HCT116 (cell line): ENCODE data around the gene MAPKBP1. TPM values are rescaled to one million over a fixed set of nuclear protein-coding genes. Genes with fewer than 3 reads are reported as not detected.

Experiments used
- ATAC-seq: fragments of 200-7000 bp; cut with Tn5 transposase; 2 replicates; pipeline ENCODE4 v1.9.1; 2020; ENCODE audit warnings: mild to moderate bottlenecking, moderate library complexity
- BruUV-seq: library from RNA; stranded (reverse); fragments of 400-500 nt; replicated peaks from 2 replicates; lab custom pipeline; 2021; lab: Mats Ljungman, UMichigan
- CTCF ChIA-PET: fragments of 300-600 bp; sonication (Branson Sonifier 250); formaldehyde crosslinking; loops from one replicate; lab custom pipeline; 2021; ENCODE audit warnings: antibody characterized with exemption; lab: Charles Lee
- POLR2A ChIA-PET: fragments of 300-600, 350-600 bp; sonication (Branson Sonifier 250); formaldehyde crosslinking; loops from one replicate; lab custom pipeline; 2021; ENCODE audit warnings: antibody characterized with exemption; lab: Charles Lee
- RAD21 ChIA-PET, 2 experiments: fragments of 300-600 bp; sonication (Branson Sonifier 250); formaldehyde crosslinking; loops; one replicate each; lab custom pipeline; 2023; ENCODE audit warnings: low total read pairs in 2 of 2; ENCODE audit not compliant: uncharacterized antibody in 2 of 2, unreplicated experiment in 2 of 2, low non-redundant PET in 1 of 2; lab: Charles Lee
- DNase-seq: peaks from one replicate; pipeline ENCODE4 v3.0.0-alpha.2; 2010; ENCODE audit warnings: low read depth, low spot score
- H2AFZ ChIP-seq: fragments of 200-600 bp; shearing (Covaris generic), sonication (generic); 2 replicates; pipeline ENCODE4 v1.6.1; 2017; ENCODE audit warnings: low read depth, mixed run types, mixed read lengths, antibody characterized with exemption, low read length; ENCODE audit not compliant: poor library complexity, severe bottlenecking
- H3K27ac ChIP-seq: 2 replicates; pipeline ENCODE4 v1.5.1; 2012; ENCODE audit warnings: low read depth, low read length
- H3K27me3 ChIP-seq: fragments of 200-600 bp; sonication (generic); 2 replicates; pipeline ENCODE4 v1.6.1; 2016; ENCODE audit warnings: mixed run types, low read length, mixed read lengths; ENCODE audit not compliant: insufficient read depth
- H3K36me3 ChIP-seq, 2 experiments: fragments of 200-500 bp in 1 of 2; fragments of 200-600 bp in 1 of 2; sonication (Bioruptor generic) in 1 of 2; sonication (generic) in 1 of 2; 2 replicates each; pipeline versions ENCODE4 v1.5.1 to v1.6.1; 2014 to 2016; ENCODE audit warnings: low read length in 2 of 2, inconsistent platforms in 1 of 2, mixed read lengths in 1 of 2, mixed run types in 1 of 2; ENCODE audit not compliant: insufficient read depth in 2 of 2, control insufficient read depth in 1 of 2
- H3K4me1 ChIP-seq, 2 experiments: fragments of 200-600 bp in 1 of 2; sonication (generic) in 1 of 2; 2 replicates each; pipeline versions ENCODE4 v1.5.1 to v1.6.1; 2012 to 2017; ENCODE audit warnings: low read length in 2 of 2, inconsistent platforms in 1 of 2, mild to moderate bottlenecking in 1 of 2, mixed read lengths in 1 of 2, mixed run types in 1 of 2, moderate library complexity in 1 of 2; ENCODE audit not compliant: insufficient read depth in 2 of 2, control insufficient read depth in 1 of 2
- H3K4me2 ChIP-seq: fragments of 200-600 bp; sonication (generic); 2 replicates; pipeline ENCODE4 v1.6.1; 2017; ENCODE audit warnings: mixed run types, low read length, mixed read lengths
- H3K4me3 ChIP-seq, 2 experiments: fragments of 200-600 bp in 1 of 2; sonication (generic) in 1 of 2; replicated peaks in 1 of 2; 2 replicates each; pipeline ENCODE4 v1.5.1; 2011 to 2016; ENCODE audit warnings: low read length in 2 of 2, control low read depth in 1 of 2, low read depth in 1 of 2, mild to moderate bottlenecking in 1 of 2, mixed read lengths in 1 of 2, mixed run types in 1 of 2
- H3K79me2 ChIP-seq: fragments of 200-600 bp; sonication (generic); 2 replicates; pipeline ENCODE4 v1.6.1; 2017; ENCODE audit warnings: mild to moderate bottlenecking, mixed run types, low read length, moderate library complexity, mixed read lengths; ENCODE audit not compliant: insufficient read depth
- H3K9ac ChIP-seq: fragments of 200-600 bp; sonication (generic); 2 replicates; pipeline ENCODE4 v1.6.1; 2016; ENCODE audit warnings: low read length, mixed read lengths
- H3K9me2 ChIP-seq: fragments of 200-600 bp; sonication (generic), shearing (Covaris generic); 2 replicates; pipeline ENCODE4 v1.6.1; 2017; ENCODE audit warnings: mixed run types, mild to moderate bottlenecking, moderate library complexity; ENCODE audit not compliant: insufficient read depth
- H3K9me3 ChIP-seq, 2 experiments: fragments of 200-500 bp in 1 of 2; fragments of 200-600 bp in 1 of 2; sonication (Bioruptor generic) in 1 of 2; sonication (generic) in 1 of 2; 2 replicates each; pipeline ENCODE4 v1.6.1; 2014 to 2017; ENCODE audit warnings: low read length in 2 of 2, mixed read lengths in 2 of 2, inconsistent platforms in 1 of 2, low read depth in 1 of 2, mild to moderate bottlenecking in 1 of 2, mixed run types in 1 of 2, moderate library complexity in 1 of 2; ENCODE audit not compliant: control insufficient read depth in 1 of 2, insufficient read depth in 1 of 2
- H4K20me1 ChIP-seq: fragments of 200-600 bp; sonication (generic), shearing (Covaris generic); 2 replicates; pipeline ENCODE4 v1.6.1; 2017; ENCODE audit warnings: mixed run types, mild to moderate bottlenecking, moderate library complexity; ENCODE audit not compliant: insufficient read depth
- CBX3 ChIP-seq: IDR thresholded peaks from 2 replicates; pipeline ENCODE4 v1.6.1; 2012; ENCODE audit warnings: low read depth
- CEBPB ChIP-seq: IDR thresholded peaks from 2 replicates; pipeline ENCODE4 v1.6.1; 2012; ENCODE audit warnings: low read depth
- CTCF ChIP-seq, 3 experiments: fragments of 200-600 bp in 1 of 3; sonication (generic) in 1 of 3; IDR thresholded peaks in 2 of 3; conservative IDR thresholded peaks in 1 of 3; 2 replicates each; pipeline ENCODE4 v1.5.1; 2012 to 2017; ENCODE audit warnings: low read depth in 2 of 3, low read length in 2 of 3, antibody characterized with exemption in 1 of 3, borderline replicate concordance in 1 of 3, control low read depth in 1 of 3, mild to moderate bottlenecking in 1 of 3, mixed read lengths in 1 of 3, mixed run types in 1 of 3, moderate library complexity in 1 of 3; ENCODE audit not compliant: insufficient read depth in 1 of 3
- EGR1 ChIP-seq: IDR thresholded peaks from 2 replicates; pipeline ENCODE4 v1.6.1; 2012; ENCODE audit warnings: low read depth
- ELF1 ChIP-seq: IDR thresholded peaks from 2 replicates; pipeline ENCODE4 v1.6.1; 2012; ENCODE audit warnings: low read depth, borderline replicate concordance
- EZH2 ChIP-seq: fragments of 200-600 bp; sonication (generic); IDR thresholded peaks from 2 replicates; pipeline ENCODE4 v1.6.1; 2017; ENCODE audit warnings: antibody characterized with exemption, mixed run types
- EZH2phosphoT487 ChIP-seq: fragments of 200-600 bp; IDR thresholded peaks from 2 replicates; pipeline ENCODE4 v1.6.1; 2018; ENCODE audit warnings: antibody characterized with exemption, borderline replicate concordance
- FOSL1 ChIP-seq: IDR thresholded peaks from 2 replicates; pipeline ENCODE4 v1.6.1; 2012; ENCODE audit warnings: low read depth
- JUND ChIP-seq: IDR thresholded peaks from 2 replicates; pipeline ENCODE4 v1.6.1; 2012
- MAX ChIP-seq: IDR thresholded peaks from 2 replicates; pipeline ENCODE4 v1.6.1; 2012
- POLR2A ChIP-seq: IDR thresholded peaks from 2 replicates; pipeline ENCODE4 v1.7.0; 2011; ENCODE audit warnings: borderline replicate concordance; ENCODE audit not compliant: insufficient read depth, insufficient read length; ENCODE audit errors: extremely low read depth
- RAD21 ChIP-seq: IDR thresholded peaks from 2 replicates; pipeline ENCODE4 v1.6.1; 2012; ENCODE audit warnings: low read depth, mild to moderate bottlenecking
- SIN3A ChIP-seq: IDR thresholded peaks from 2 replicates; pipeline ENCODE4 v1.6.1; 2012; ENCODE audit warnings: low read depth
- SP1 ChIP-seq: IDR thresholded peaks from 2 replicates; pipeline ENCODE4 v1.6.1; 2012; ENCODE audit warnings: low read depth
- SRF ChIP-seq: IDR thresholded peaks from 2 replicates; pipeline ENCODE4 v1.6.1; 2012; ENCODE audit warnings: low read depth
- TCF7L2 ChIP-seq: IDR thresholded peaks from 2 replicates; pipeline ENCODE4 v1.7.0; 2011; ENCODE audit warnings: borderline replicate concordance, inconsistent platforms; ENCODE audit not compliant: insufficient read depth, insufficient read length; ENCODE audit errors: extremely low read depth
- YY1 ChIP-seq: IDR thresholded peaks from 2 replicates; pipeline ENCODE4 v1.6.1; 2011; ENCODE audit warnings: low read length, low read depth, moderate library complexity, mild to moderate bottlenecking; ENCODE audit not compliant: insufficient replicate concordance; ENCODE audit errors: extremely low read depth
- ZFX ChIP-seq: fragments of 450-650 bp; IDR thresholded peaks from 2 replicates; pipeline ENCODE4 v1.6.1; 2017
- ZNF274 ChIP-seq: fragments of 200-500 bp; sonication (Bioruptor generic); IDR thresholded peaks from 2 replicates; pipeline ENCODE4 v1.6.1; 2014; ENCODE audit warnings: mild to moderate bottlenecking, low read depth, low read length, inconsistent platforms
- intact Hi-C: fragments of 100-400 bp; cut with micrococcal nuclease; formaldehyde crosslinking; loops from 2 replicates; pipeline ENCODE4 v1.10.0; 2022
- total RNA-seq: library from RNA; stranded (reverse); gene quantifications from one replicate; pipeline ENCODE4 v1.2.1, GENCODE V29; 2021; ENCODE audit not compliant: unreplicated experiment
- TF ChIP-seq, protein P1 (sequence below): IDR thresholded peaks from 2 replicates; pipeline ENCODE4 v1.6.1; 2012; ENCODE audit warnings: low read depth

Gene MAPKBP1
- total RNA-seq, 1 experiment from 2014 or later: 21.3 TPM

DNA sequence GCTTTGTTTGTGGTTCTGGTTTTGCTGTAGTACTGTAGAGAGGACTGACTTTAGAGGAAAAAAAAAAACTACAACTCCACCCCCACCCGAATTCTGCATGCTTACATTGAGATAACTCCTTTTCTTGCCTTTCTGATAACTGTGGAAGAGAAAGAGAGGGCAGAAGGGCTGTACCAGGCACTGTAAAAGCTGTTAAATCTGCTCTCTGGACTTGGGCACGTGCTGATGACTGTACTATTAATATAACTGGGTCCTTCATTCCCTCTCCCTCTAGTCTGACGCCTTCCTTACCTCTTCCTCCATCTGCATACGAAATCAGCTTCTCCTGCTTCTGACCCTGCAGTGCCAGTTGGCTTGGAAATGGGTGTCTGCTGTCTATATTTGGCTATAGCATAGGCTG lies 15.0 kb downstream of the MAPKBP1 start:
- H3K9me3 ChIP-seq: no peaks in the 10 kb centered on the region
- ChIA-PET POLR2A (interaction anchor here (1.0 kb wide), 1 partner anchor 106 kb away, joined by 3 read pairs; no protein-coding TSS in a partner anchor), RAD21 (interaction anchor here in 1 of 2 experiments (0.6 kb wide), 1 partner anchor 15 kb away, joined by 3 read pairs; the partner anchor contains the start of gene MAPKBP1), CTCF (interaction anchor here (1.0 to 4.1 kb wide), 2 partner anchors 16 to 22 kb away, joined by 4 to 22 read pairs; partner anchors contain the start of gene MAPKBP1)
- H3K4me3 ChIP-seq: no peak overlapping the region
- H3K36me3 ChIP-seq: no peaks in the 10 kb centered on the region
- no peak for DNase-seq
- BruUV-seq: no TSS peak
- H3K4me2 ChIP-seq: no peak overlapping the region
- no peak overlapping the region for H3K9ac ChIP-seq
- no peak for ATAC-seq
- no peak overlapping the region for H2AFZ ChIP-seq
- TF ChIP-seq MAX (no peak), EGR1 (no peak), YY1 (no peak), FOSL1 (no peak), CBX3 (no peak), POLR2A (no peak), SIN3A (no peak), EZH2 (no peak), JUND (no peak), SRF (no peak), ELF1 (no peak), ZNF274 (no peak), RAD21 (no peak), SP1 (no peak), ZFX (no peak), TCF7L2 (no peak), CTCF (IDR thresholded peaks at IDR 0.05 in 2 of 3, conservative IDR thresholded peaks at IDR 0.05 in 1 of 3; ENCODE audit: borderline replicate concordance in 1 of 3, insufficient read depth in 1 of 3, low read depth in 2 of 3, low read length in 2 of 3) (no peak), EZH2phosphoT487 (no peak), CEBPB (no peak)
- TF ChIP-seq, protein P1, sequence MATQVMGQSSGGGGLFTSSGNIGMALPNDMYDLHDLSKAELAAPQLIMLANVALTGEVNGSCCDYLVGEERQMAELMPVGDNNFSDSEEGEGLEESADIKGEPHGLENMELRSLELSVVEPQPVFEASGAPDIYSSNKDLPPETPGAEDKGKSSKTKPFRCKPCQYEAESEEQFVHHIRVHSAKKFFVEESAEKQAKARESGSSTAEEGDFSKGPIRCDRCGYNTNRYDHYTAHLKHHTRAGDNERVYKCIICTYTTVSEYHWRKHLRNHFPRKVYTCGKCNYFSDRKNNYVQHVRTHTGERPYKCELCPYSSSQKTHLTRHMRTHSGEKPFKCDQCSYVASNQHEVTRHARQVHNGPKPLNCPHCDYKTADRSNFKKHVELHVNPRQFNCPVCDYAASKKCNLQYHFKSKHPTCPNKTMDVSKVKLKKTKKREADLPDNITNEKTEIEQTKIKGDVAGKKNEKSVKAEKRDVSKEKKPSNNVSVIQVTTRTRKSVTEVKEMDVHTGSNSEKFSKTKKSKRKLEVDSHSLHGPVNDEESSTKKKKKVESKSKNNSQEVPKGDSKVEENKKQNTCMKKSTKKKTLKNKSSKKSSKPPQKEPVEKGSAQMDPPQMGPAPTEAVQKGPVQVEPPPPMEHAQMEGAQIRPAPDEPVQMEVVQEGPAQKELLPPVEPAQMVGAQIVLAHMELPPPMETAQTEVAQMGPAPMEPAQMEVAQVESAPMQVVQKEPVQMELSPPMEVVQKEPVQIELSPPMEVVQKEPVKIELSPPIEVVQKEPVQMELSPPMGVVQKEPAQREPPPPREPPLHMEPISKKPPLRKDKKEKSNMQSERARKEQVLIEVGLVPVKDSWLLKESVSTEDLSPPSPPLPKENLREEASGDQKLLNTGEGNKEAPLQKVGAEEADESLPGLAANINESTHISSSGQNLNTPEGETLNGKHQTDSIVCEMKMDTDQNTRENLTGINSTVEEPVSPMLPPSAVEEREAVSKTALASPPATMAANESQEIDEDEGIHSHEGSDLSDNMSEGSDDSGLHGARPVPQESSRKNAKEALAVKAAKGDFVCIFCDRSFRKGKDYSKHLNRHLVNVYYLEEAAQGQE: no peak
- intact Hi-C loops: no loop called here
- no peaks in the 10 kb centered on the region for H3K9me2 ChIP-seq
- H3K79me2 ChIP-seq: peaks cover 4% of the 10 kb centered on the region
- no peaks in the 10 kb centered on the region for H3K27me3 ChIP-seq
- no peak overlapping the region for H3K27ac ChIP-seq
- no peaks in the 10 kb centered on the region for H4K20me1 ChIP-seq
- peaks cover 20 to 38% of the 10 kb centered on the region in 2 experiments for H3K4me1 ChIP-seq
